ENCODE measurements around the gene SYP.
A peak's percentile ranks its signal among the peaks of the same experiment; 100 is the strongest.

SYP gene

GRCh38 chrX:49165901-49166881 lies 33.8 kb downstream of the SYP start:
- H3K27me3 ChIP-seq (ENCODE audit: insufficient read depth, low read depth) = no peaks in the 10 kb centered on the region
- H3K4me1 ChIP-seq (ENCODE audit: low read depth, poor library complexity, severe bottlenecking) = peaks cover 34% of the 10 kb centered on the region
- peak overlapping the region; percentile 93 for H3K4me2 ChIP-seq
- peak overlapping the region; percentile 97 for H3K27ac ChIP-seq
- H3K79me2 ChIP-seq (ENCODE audit: insufficient read depth, low read depth) = no peaks in the 10 kb centered on the region
- H4K20me1 ChIP-seq (ENCODE audit: insufficient read depth) = no peaks in the 10 kb centered on the region
- no peaks in the 10 kb centered on the region for H3K36me3 ChIP-seq (ENCODE audit: insufficient read depth)
- peak overlapping the region; percentile 38 for H2AFZ ChIP-seq (ENCODE audit: low read depth)
- no peak overlapping the region for H3K4me3 ChIP-seq (IDR thresholded peaks at IDR 0.05; ENCODE audit: insufficient read depth, low read depth, low read length)
- TF ChIP-seq CTCF (conservative IDR thresholded peaks at IDR 0.05; ENCODE audit: low read depth, low read length) = peak; percentile 33; the same call in 1 of the 2 replicates
- H3K9ac ChIP-seq = peak overlapping the region; percentile 85

- no peaks in the 10 kb centered on the region for H3K36me3 ChIP-seq (ENCODE audit: insufficient read depth)
- H3K4me2 ChIP-seq = no peak overlapping the region
- no peaks in the 10 kb centered on the region for H3K79me2 ChIP-seq (ENCODE audit: insufficient read depth, low read depth)
- H4K20me1 ChIP-seq (ENCODE audit: insufficient read depth) = no peaks in the 10 kb centered on the region
- H3K4me1 ChIP-seq (ENCODE audit: low read depth, poor library complexity, severe bottlenecking) = peaks cover 29% of the 10 kb centered on the region
- no peak overlapping the region for H2AFZ ChIP-seq (ENCODE audit: low read depth)
- TF ChIP-seq CTCF (conservative IDR thresholded peaks at IDR 0.05; ENCODE audit: low read depth, low read length) = no peak
- no peak overlapping the region for H3K4me3 ChIP-seq (IDR thresholded peaks at IDR 0.05; ENCODE audit: insufficient read depth, low read depth, low read length)
- H3K27ac ChIP-seq = no peak overlapping the region
- H3K27me3 ChIP-seq (ENCODE audit: insufficient read depth, low read depth) = no peaks in the 10 kb centered on the region
- H3K9ac ChIP-seq = no peak overlapping the region
Measured at GRCh38 chrX:49164589-49165360, 35.2 kb downstream of the SYP start.

- no peaks in the 10 kb centered on the region for H3K36me3 ChIP-seq (ENCODE audit: insufficient read depth)
- H3K27me3 ChIP-seq (ENCODE audit: insufficient read depth, low read depth) = no peaks in the 10 kb centered on the region
- peak overlapping the region; percentile 63; the same call in 1 of the 2 replicates for H3K4me2 ChIP-seq
- H3K4me1 ChIP-seq (ENCODE audit: low read depth, poor library complexity, severe bottlenecking) = peaks cover 19% of the 10 kb centered on the region
- no peaks in the 10 kb centered on the region for H3K79me2 ChIP-seq (ENCODE audit: insufficient read depth, low read depth)
- peak overlapping the region; percentile 64; the same call in 1 of the 2 replicates for H2AFZ ChIP-seq (ENCODE audit: low read depth)
- TF ChIP-seq CTCF (conservative IDR thresholded peaks at IDR 0.05; ENCODE audit: low read depth, low read length) = peak; percentile 58
- no peaks in the 10 kb centered on the region for H4K20me1 ChIP-seq (ENCODE audit: insufficient read depth)
- no peak overlapping the region for H3K4me3 ChIP-seq (IDR thresholded peaks at IDR 0.05; ENCODE audit: insufficient read depth, low read depth, low read length)
- H3K9ac ChIP-seq = peak overlapping the region; percentile 51; the same call in 1 of the 2 replicates
- H3K27ac ChIP-seq = peak overlapping the region; percentile 55
Measured at GRCh38 chrX:49163555-49164419, 36.2 kb downstream of the SYP start.

- Histone ChIP-seq H3K9ac (peak within 1 kb of the TSS; percentile 51; the same call in 1 of the 2 replicates), H3K4me2 (no peak within 1 kb of the TSS; the same call in 1 of the 2 replicates), H3K79me2 (ENCODE audit: insufficient read depth, low read depth) (no peaks in the 10 kb centered on the region), H3K36me3 (ENCODE audit: insufficient read depth) (no peaks in the 10 kb centered on the region), H3K27me3 (ENCODE audit: insufficient read depth, low read depth) (no peaks in the 10 kb centered on the region), H3K4me1 (ENCODE audit: low read depth, poor library complexity, severe bottlenecking) (peaks cover 7% of the 10 kb centered on the region), H2AFZ (ENCODE audit: low read depth) (peak within 1 kb of the TSS; percentile 64; the same call in 1 of the 2 replicates), H3K27ac (no peak within 1 kb of the TSS), H4K20me1 (ENCODE audit: insufficient read depth) (no peaks in the 10 kb centered on the region), H3K4me3 (IDR thresholded peaks at IDR 0.05; ENCODE audit: insufficient read depth, low read depth, low read length) (no peak within 1 kb of the TSS)
- no peak for TF ChIP-seq CTCF (conservative IDR thresholded peaks at IDR 0.05; ENCODE audit: low read depth, low read length)
Measured at GRCh38 chrX:49162620-49163019, 37.4 kb downstream of the SYP start, which contains the start of gene MAGIX. Gene MAGIX, plus strand, starts transcription at chrX:49162758. Its CDS starts 132 bp downstream, at chrX:49162890.
